GM21528 (cell line): ENCODE data around the gene CCDC3.

Experiments
- ATAC-seq: cut with Tn5 transposase; IDR thresholded peaks from one replicate; pipeline ENCODE4 v1.9.1; 2021; ENCODE audit warnings: mild to moderate bottlenecking, moderate library complexity; ENCODE audit not compliant: unreplicated experiment, low FRiP score

The CCDC3 gene

GRCh38 chr10:12928571-12928970 is 72.9 kb downstream of the CCDC3 start:
- ATAC-seq: no peak

GRCh38 chr10:12927896-12928295 is 73.6 kb downstream of the CCDC3 start:
- ATAC-seq: no peak

- ATAC-seq: no peak
Measured at GRCh38 chr10:12925845-12926244, 75.7 kb downstream of the CCDC3 start.

DNA sequence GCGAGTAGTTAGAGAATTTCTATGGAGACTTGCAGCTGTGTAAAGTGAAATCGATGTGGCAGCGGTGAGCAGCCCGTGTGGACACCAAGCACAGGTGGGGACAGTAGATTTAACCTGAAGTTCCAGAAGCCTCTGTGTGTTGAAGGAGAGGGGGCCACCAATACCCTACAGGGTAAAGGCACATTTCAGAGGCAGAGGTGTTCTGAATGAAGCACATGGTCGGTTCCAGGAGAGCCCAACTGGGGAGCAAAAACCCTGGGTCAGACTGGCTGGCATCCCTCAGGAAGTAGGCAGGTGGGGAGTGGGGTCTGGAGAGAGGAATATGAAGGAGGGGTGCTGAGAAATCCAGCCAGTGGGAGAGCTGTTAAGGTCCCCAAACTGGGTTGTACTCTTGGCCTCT is 76.6 kb downstream of the CCDC3 start:
- no peak for ATAC-seq

DNA sequence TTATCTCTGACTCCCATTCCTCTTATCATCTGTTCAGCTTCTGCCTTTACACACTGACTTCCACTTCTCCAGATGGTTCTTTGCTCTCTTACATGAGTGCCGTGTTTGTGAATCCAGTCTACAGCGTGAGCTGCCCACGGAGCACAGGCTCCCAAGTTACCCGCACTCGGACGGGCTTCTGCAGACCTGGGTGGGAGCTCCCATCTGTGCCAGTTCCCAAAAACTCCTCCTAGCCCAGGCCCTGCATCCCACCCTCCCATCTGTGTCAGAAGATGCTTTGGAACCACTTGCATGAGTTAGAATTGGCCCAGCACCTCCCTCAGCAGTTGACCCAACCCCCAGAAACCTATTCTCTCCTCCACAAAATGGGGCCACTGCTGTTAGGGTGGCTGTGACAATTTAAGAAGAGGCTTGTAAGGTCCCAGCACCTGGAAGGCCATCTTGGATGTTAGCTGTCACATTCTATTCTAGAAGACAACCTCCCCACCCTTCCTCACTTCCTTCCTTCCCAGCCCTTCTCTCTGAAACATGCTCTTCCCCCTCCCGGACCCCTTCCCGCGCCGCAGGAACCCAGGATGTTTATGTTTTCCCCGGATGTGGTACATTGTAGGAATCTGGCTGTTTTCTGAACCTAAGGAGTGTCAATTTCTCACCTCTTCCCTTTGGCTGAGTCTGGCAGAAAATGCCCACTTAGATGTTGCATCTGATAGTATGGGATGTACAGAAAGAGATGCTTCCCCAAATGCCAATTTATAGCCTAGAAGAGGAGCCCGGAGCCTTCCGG is 79.2 kb downstream of the CCDC3 start:
- no peak for ATAC-seq

DNA sequence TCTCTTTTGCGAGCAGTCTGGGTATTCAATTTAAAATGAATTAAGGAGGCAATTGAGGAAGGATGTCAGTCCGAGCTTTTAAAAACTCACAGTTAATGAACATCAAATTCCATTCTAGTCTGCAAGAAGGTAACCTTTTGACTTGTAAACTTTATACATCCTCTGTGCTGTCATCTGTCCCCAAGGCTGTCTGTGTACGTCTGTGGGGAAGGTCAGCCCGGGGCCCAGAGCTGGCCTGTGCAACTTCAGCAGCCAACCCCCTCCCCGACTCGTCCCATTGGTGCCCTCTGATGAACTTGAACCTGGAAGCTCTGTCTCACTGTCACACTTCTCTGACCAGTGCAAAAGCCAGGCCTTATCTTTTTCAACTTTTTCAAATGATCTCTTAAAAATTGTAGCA is 80.3 kb downstream of the CCDC3 start:
- no peak for ATAC-seq

DNA sequence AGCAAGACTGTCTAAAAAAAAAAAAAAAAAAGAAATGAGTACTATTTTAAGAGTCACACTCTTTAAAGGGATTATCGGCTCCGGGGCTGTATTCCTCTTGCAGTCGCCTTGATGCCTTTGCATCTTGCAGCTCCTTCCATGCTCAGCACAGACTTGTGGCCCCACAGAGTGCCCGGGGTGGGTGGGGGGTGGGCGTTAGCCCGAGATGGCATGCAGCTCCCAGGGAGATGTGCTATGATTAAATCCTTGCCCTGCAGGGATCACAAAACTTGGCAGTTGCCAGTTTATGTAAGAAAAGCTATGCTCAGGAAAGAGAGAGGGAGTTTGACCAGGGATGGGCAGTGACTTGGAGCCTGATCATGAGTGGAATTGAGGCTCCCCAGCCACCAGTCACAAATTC is 81.9 kb downstream of the CCDC3 start:
- no peak for ATAC-seq

DNA sequence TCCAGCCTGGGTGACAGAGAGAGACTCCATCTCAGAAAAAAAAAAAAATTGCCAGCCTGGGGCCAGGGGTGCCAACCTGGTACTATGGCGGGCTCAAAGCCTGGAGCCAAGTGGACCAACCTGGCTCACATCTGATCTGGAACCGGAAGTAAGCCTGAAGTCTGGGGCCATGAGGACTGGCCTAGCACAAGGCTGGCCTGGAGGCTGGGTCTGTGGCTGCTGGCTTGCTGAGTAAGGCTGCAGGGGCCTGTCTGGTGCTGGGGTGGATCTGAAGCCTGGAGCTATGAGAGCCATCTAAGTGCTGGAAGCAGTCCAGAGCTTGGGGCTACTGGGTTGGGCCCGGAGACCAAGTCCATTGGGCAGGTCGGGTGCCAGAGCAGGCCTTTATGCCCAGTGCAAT is 84.9 kb downstream of the CCDC3 start:
- no peak for ATAC-seq

DNA sequence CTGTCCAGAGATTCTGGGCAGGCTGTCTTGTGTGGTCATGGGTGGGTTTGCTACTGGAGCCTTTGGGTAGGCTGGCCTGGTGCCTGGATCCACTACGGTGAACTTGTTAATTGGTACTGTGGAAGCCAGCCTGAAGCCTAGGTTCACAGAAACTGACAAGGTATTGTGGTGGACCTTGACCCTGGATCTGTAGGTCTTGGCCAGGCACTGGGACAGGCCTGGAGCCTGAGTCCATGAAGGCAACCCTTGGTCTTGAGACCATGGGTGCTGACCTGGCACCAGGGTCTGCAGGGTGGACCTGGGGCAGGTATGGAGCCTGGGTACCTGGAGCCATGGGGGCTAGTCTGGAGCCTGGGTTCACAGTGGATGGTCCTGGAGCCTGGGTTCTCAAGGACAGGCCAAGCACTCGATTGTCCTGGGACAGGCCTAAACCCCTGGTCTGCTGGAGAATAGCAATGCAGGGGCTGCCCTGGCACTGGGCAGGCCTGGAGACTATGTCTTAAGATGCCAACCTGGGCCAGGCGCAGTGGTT is 85.8 kb downstream of the CCDC3 start:
- ATAC-seq: no peak

DNA sequence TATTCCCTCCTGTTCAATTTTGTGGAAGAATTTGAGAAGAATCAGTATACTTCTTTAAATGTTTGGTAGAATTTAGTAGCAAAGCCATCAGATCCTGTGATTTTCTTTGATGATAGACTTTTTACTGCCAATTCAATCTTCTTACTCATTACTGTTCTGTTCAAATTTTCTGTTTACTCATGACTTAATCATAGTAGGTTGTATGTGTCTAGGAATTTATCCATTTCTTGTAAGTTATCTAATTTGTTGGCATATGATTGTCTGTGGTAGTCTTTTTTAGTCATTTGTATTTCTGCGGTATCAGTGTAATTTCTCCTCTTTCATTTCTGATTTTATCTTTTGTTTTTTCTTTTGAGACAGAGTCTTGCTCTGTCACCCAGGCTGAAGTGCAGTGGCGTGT is 87.4 kb downstream of the CCDC3 start:
- ATAC-seq: no peak

GRCh38 chr10:12911795-12912194 is 89.7 kb downstream of the CCDC3 start:
- no peak for ATAC-seq

DNA sequence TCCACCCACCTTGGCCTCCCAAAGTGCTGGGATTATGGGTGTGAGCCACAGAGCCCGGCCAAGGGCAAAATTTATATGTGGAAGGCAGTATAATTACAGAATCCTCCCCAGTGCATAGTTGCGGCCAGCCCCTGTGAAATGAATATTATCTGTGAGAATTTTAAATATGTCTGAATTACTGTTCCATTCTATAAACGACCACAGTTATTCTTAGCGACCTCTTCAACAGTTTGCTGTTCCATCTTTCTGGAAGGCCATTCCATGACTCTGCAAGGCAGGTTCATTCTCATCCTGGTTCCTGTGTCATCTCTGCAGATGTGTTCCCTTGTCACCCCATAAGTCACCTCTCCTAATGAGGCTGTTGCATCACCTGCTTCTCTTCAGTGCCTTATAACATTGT is 90.7 kb downstream of the CCDC3 start:
- no peak for ATAC-seq

- no peak for ATAC-seq
Measured at GRCh38 chr10:12909836-12910185, 91.7 kb downstream of the CCDC3 start.

- no peak for ATAC-seq
Measured at GRCh38 chr10:12909182-12909835, 92.2 kb downstream of the CCDC3 start.

GRCh38 chr10:12908773-12909172 is 92.7 kb downstream of the CCDC3 start:
- ATAC-seq: no peak

DNA sequence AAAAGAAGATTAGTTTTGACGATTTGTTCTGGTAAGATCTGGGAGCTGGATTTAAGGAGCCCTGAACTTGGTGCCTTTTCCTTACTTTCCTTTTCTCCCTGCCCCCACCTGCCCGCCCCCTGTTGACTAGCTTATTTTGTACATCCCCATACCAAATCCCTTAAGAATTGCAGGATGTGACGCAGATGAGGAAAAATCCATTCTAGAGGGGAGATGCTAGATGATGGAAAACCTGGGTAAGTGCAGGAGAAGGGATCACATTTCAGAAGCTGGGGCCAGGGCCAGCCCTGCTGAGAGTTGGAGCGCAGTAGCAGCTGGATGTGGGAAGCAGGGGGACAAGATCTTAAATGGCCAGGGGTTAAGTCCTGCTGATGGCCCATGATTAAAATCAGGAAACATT is 93.9 kb downstream of the CCDC3 start:
- no peak for ATAC-seq

- ATAC-seq: no peak
Measured at GRCh38 chr10:12906051-12906541, 95.4 kb downstream of the CCDC3 start.

- ATAC-seq: no peak
Measured at GRCh38 chr10:12905067-12905466, 96.4 kb downstream of the CCDC3 start.

DNA sequence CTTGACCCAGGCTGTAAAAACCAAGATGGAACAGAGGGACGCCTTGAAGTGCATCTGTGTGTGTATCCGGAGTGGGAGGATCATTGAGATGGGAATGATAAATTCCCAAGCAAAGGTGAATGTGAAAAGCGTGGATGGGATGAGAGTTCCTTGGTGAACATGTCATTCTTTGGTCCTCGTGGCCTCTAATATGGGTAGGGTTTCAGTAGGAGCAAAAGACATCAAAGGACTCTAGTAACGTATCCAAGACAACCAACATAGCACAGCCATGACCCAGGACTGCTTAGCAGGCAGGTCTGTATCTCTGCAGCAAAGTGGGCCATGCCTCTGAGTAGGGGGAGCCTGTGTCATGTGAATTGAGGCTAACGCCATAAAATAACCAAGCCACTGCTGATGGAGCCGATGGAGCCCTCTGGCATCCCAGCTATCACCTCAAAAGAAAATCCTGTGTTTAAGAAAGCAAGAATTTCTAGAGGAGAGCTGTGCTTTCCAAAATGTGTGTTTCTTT is 98.6 kb downstream of the CCDC3 start:
- ATAC-seq: no peak

- ATAC-seq: no peak
Measured at GRCh38 chr10:12902135-12902572, 99.4 kb downstream of the CCDC3 start.

- ATAC-seq: no peak
Measured at GRCh38 chr10:12899546-12899945, 102.0 kb downstream of the CCDC3 start.

DNA sequence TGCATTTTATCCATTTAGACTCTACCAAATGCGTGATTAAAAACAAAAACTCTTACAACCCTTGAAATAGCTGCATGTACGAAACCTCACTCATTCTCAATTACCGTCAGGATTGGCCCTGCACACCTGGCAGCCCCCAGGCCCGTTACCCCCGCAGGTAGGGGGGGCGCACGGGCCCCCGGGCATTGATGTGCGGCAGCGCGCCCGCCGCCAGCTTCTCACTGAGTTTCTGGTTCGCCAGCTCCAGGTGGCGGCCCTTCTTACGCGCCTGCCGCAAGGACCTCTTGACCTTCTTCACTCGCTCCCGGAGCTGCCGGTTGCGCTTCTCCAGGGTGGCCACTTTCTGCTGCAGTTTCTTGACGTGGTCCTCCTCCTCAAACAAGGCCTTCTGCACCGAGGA is 103.2 kb downstream of the CCDC3 start:
- no peak for ATAC-seq
